Left renal cortex interstitium (tissue), 4 donors: Measurements from ENCODE around the gene ELF1. TPM values are rescaled to one million over a fixed set of nuclear protein-coding genes. Genes with fewer than 3 reads are reported as not detected.
"Not testable (repeated sequence)": the region's sequence is repeated elsewhere in the genome, so short reads cannot be mapped to it uniquely, and the experiment has no call there.

Experiments used
- DNase-seq, 4 donors: peaks; one replicate each; pipeline ENCODE4 v3.0.0-alpha.2; 2013; ENCODE audit warnings: low read depth in 4 of 4, low spot score in 2 of 4, missing footprints in 1 of 4
- polyA plus RNA-seq, 4 donors: library from polyadenylated mRNA; unstranded; fragments of 120-200 nt; gene quantifications; one replicate each; pipeline ENCODE4 v1.2.1, GENCODE V29; 2013; ENCODE audit not compliant: insufficient read length in 4 of 4

Gene ELF1
- polyA plus RNA-seq, 4 donors, result 45.8 to 49.2 (median 47.9) TPM

- DNase-seq, result no peak
These were observed 58.4 kb downstream of the ELF1 start for GRCh38 chr13:40960716-40961115.

DNA sequence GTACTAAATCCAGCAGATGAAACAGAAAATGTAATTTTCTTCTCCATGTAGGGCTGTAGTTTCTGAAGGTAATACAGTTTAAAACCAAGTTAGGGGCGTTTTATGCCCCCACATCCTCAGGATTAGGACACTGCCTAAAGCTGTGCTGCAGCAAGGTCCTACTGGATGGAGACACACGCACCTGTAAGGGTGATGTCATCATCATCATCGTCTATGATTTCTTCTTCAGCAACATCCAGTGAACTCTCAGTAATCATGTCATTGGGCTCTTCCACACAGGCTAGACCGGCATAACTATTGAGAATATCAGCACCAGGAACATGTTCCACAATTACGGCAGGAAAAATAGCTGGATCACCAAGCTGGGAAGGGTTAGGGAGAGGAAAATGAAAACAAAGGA lies 60.5 kb downstream of the ELF1 start:
- DNase-seq, result no peak

- DNase-seq, result no peak
These were observed 72.6 kb downstream of the ELF1 start for GRCh38 chr13:40946485-40946884.

DNA sequence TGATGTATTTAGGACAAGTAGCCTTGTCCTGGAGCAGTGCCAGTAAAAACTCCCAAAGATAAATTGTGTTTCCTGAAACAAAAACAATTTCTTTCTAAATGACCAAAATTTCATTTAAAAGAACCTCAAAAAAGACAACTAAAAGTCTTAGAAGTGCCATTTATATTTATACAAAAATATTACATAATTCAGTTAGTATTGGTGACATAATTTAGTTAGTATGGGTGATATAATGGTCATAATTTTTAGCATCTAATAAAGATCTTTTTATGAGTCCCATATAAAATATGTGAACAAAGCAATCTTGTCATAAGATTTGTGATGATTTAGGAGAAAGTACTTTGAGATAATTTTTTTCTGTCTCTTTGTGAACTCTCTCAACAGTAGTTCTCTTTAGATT lies 76.0 kb downstream of the ELF1 start:
- DNase-seq, result no peak

DNA sequence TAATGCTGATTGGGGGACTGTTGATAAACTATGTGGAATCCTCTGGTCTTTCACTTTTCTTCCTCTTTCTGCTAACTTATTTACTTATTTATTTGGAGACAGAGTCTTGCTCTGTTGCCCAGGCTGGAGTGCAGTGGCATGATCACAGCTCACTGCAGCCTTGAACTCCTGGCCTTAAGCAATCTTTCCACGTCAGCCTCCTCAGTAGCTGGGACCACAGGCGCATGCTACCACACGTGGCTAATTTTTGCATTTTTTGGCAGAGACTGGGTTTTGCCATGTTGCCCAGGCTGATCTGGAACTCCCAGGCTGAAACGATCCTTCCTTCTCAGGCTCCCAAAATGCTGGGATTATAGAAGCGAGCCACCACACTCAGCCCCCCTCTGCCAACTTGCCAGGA lies 77.5 kb downstream of the ELF1 start:
- no peak for DNase-seq

DNA sequence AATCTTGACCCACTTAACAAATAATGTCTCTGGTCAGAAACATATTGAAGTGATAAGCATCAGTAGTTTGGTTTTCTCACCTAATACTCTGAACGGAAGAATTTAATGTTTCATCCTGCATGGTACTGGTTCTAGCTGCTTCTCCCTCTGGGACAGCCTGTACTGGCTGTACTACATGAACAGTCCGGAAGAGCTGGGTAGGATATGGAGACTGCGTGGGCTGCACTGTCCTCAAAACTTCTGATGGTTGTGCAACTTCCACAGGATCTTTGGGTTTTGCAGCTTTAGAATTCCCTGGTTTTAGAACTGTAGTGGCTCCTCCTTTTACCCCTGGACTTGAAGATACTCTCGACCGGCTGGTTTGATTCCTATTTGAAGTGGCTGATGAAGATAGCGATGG lies 78.3 kb downstream of the ELF1 start:
- DNase-seq, result no peak

DNA sequence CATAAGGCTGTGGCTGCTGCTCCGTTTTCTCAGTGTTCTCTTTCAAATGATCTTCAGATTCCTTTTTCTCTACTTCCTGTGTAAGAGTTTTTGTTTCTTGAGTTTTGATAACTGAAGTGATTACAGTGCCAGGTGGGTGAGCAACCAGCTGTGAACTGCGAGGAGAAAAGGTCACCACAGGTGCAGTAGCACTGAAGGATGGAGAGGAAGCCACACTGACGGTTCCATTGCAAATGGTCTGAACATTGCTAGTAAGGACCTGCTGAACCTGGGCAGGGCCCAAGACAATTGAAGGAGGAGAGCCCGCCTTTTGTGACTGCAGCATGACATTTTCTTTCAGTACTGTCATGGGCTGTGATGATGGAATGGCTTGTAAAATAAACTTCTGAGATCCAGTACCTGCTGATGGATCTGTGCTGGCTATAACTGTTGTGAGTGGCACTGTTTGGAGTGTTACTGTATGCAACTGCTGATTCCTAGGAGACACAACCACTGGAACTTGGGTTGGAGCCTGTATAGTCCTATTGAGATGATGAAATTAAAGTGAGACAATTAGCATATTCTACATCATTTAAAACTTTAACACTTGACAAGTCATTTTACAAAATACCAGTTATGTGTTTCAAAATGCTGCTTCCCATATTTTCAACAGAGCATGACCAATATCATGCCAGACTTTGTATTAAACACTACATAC lies 85.5 kb downstream of the ELF1 start:
- DNase-seq, result no peak

DNA sequence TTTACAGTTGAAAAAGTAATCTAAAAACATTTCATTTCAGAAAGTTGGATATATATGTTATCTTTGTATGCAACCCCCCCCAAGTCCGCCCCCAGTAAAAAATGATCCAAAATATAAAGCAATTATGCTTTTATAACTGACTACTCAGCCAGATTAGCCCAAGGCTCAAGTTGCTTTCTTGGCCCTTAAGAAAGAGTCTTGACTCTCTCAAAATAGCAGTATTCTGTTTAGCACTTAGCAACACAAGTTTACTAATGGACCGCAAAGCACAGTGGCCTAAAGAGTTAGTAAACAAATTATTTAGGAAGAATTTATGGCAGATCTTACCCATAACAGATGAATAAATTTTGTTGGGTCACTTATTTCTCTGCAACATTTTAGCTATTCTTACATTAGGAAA lies 86.9 kb downstream of the ELF1 start:
- DNase-seq, result no peak

DNA sequence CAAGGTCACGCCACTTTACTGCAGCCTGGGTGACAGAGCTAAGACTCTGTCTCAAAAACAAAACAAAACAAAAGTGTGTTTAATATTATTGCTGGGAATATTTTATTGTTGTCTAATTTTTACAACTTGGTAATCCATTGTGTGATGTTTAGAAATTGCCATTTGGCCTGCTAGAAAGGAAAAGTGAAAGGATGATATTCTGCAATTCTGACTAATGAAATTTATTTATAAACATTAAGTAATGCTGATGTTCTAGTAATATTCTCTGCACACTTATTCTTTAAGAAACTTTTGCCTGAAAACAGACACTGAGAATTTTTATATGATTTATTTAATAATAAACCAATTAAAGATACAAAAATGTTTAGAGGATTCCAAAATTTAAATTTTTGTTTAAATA lies 87.4 kb downstream of the ELF1 start:
- no peak for DNase-seq

- DNase-seq, result not testable (repeated sequence)
These were observed 89.2 kb downstream of the ELF1 start for GRCh38 chr13:40929883-40930282.

GRCh38 chr13:40928980-40929379 lies 90.1 kb downstream of the ELF1 start:
- no peak for DNase-seq

- DNase-seq, result no peak
These were observed 91.2 kb downstream of the ELF1 start for GRCh38 chr13:40927929-40928328.

GRCh38 chr13:40923867-40924266 lies 95.2 kb downstream of the ELF1 start:
- DNase-seq, result no peak

DNA sequence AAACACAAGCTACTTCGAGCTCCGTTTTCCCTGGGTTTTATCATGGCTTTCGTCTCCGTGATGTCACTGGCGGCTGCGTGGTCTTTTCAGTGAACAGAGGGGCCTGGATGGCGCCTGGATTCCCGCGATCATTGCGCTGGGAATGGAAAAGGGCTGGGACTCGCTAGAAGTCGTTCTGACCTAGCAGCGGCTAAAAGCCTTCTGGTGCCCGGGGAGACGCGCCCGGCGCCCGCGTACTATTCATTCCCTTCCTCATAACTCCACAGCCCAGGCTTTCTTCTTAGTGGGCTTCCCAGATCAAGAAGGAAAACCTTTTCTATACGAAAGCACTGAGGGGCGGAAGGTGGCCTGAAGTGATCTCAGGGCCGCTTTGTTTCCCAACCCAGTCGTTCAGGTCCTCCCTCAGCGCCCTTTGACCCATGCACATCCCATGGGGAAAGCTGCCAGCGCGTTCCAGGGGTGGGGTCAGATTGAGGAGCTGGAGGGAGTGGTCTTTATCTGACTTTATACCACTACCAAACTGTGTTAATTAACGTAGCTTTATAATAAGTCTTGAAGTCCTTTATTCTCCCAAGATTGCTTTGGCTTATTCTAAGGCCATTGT lies 96.6 kb downstream of the ELF1 start:
- DNase-seq, result no peak

- peak in 1 of 4 donors; percentile 6 for DNase-seq
These were observed 98.3 kb downstream of the ELF1 start for GRCh38 chr13:40920826-40921225.

- DNase-seq, result not testable (repeated sequence)
These were observed 99.2 kb downstream of the ELF1 start for GRCh38 chr13:40919901-40920300.

GRCh38 chr13:40916207-40916998 lies 102.7 kb downstream of the ELF1 start:
- no peak for DNase-seq

DNA sequence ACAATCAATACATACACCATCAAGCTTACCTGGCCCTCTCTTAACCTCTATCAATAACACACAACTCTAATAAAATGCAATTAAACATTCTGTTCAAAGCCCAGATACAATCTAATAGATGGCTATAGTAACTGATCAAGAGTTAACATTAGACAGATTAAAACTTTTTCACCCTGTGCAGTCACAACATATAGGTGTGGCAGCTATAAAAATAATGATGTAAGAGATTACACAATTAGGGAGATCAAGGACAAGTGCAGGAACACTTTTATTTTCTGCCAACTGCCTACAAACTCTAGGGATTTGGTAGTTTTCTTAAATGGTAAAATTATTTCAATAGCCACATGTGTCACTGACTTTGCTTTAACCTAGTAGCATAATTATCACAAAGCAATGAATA lies 104.3 kb downstream of the ELF1 start:
- not testable (repeated sequence) for DNase-seq

DNA sequence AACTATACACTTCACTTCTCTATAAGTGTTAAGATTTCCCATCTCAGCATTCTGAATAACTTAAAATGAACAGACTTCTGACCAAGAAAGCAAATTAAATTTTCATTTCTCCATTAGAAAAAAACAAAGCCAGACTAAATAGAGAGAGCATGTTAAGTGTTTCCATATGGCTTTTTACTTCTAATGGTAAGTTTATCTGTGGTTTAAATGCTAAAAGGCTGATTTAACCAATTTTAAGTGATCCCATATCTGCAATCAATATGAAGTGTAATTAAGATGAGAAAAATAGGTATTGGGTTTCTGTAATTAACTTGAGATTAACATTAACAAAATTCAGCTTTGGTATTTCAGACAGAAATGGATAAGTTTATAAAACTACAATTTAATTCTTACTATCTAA lies 107.8 kb downstream of the ELF1 start:
- DNase-seq, result no peak

- no peak for DNase-seq
These were observed 108.6 kb downstream of the ELF1 start for GRCh38 chr13:40910324-40911050.

- not testable (repeated sequence) for DNase-seq
These were observed 109.4 kb downstream of the ELF1 start for GRCh38 chr13:40909541-40910200.
